WERI-Rb-1 (cell line): Measurements from ENCODE around the gene FCSK.
A peak's percentile ranks its signal among the peaks of the same experiment; 100 is the strongest.
"Not testable (repeated sequence)": the region's sequence is repeated elsewhere in the genome, so short reads cannot be mapped to it uniquely, and the experiment has no call there.

Experiments
- DNase-seq: peaks from one replicate; pipeline ENCODE4 v3.0.0-alpha.2; 2020
- H3K27ac ChIP-seq: fragments of 250-450 bp; sonication (Bioruptor Pico); 2 replicates; pipeline ENCODE4 v1.5.1; 2020; ENCODE audit warnings: mild to moderate bottlenecking, moderate library complexity
- H3K27me3 ChIP-seq: fragments of 250-450 bp; sonication (Bioruptor Pico); 2 replicates; pipeline ENCODE4 v1.5.1; 2021; ENCODE audit warnings: mild to moderate bottlenecking, low read depth, moderate library complexity; ENCODE audit not compliant: insufficient read depth, severe bottlenecking
- H3K36me3 ChIP-seq: fragments of 250-450 bp; sonication (Bioruptor Pico); 2 replicates; pipeline ENCODE4 v1.5.1; 2020; ENCODE audit warnings: mild to moderate bottlenecking, moderate library complexity
- H3K4me3 ChIP-seq: 2 replicates; pipeline ENCODE4 v1.5.1; 2011; ENCODE audit warnings: low read depth, mild to moderate bottlenecking, control low read depth, low read length
- H3K9me3 ChIP-seq: fragments of 250-450 bp; sonication (Bioruptor Pico); 2 replicates; pipeline ENCODE4 v1.5.1; 2021; ENCODE audit warnings: mild to moderate bottlenecking, moderate library complexity; ENCODE audit not compliant: severe bottlenecking
- CTCF ChIP-seq: IDR thresholded peaks from 2 replicates; pipeline ENCODE4 v1.5.1; 2011; ENCODE audit warnings: low read depth, mild to moderate bottlenecking, control low read depth, inconsistent platforms, low read length

FCSK gene

GRCh38 chr16:70454222-70455034 lies at the start of gene FCSK:
FCSK (plus strand) TSS chr16:70454595; CDS start chr16:70463191, 8,596 bp downstream.
- Histone ChIP-seq H3K27ac (peak within 1 kb of the TSS; percentile 99), H3K9me3 (no peaks in the 10 kb centered on the region), H3K27me3 (no peaks in the 10 kb centered on the region), H3K4me3 (peak within 1 kb of the TSS; percentile 78), H3K36me3 (no peaks in the 10 kb centered on the region)
- peak; percentile 25; the same call in 1 of the 2 replicates for TF ChIP-seq CTCF
- DNase-seq, result peak; percentile 84

GRCh38 chr16:70406104-70406503 lies 48.3 kb upstream of the FCSK start:
- peaks cover 37% of the 10 kb centered on the region for H3K36me3 ChIP-seq
- not testable (repeated sequence) for H3K27ac ChIP-seq, DNase-seq, H3K27me3 ChIP-seq, H3K4me3 ChIP-seq, H3K9me3 ChIP-seq

GRCh38 chr16:70407811-70408274 lies 46.6 kb upstream of the FCSK start:
- H3K9me3 ChIP-seq, result no peaks in the 10 kb centered on the region
- no peak for DNase-seq
- H3K36me3 ChIP-seq, result peaks cover 46% of the 10 kb centered on the region
- H3K27me3 ChIP-seq, result no peaks in the 10 kb centered on the region
- H3K27ac ChIP-seq, result no peak overlapping the region
- no peak for TF ChIP-seq CTCF
- H3K4me3 ChIP-seq, result no peak overlapping the region

- no peak for TF ChIP-seq CTCF
- no peak for DNase-seq
- peaks cover 44% of the 10 kb centered on the region for H3K36me3 ChIP-seq
- H3K9me3 ChIP-seq, result no peaks in the 10 kb centered on the region
- no peaks in the 10 kb centered on the region for H3K27me3 ChIP-seq
- no peak overlapping the region for H3K27ac ChIP-seq
- no peak overlapping the region for H3K4me3 ChIP-seq
These were observed 43.7 kb upstream of the FCSK start for GRCh38 chr16:70410734-70411133.

GRCh38 chr16:70412385-70412784 lies 42.0 kb upstream of the FCSK start:
- no peak overlapping the region for H3K27ac ChIP-seq
- H3K27me3 ChIP-seq, result no peaks in the 10 kb centered on the region
- H3K4me3 ChIP-seq, result no peak overlapping the region
- peaks cover 53% of the 10 kb centered on the region for H3K36me3 ChIP-seq
- no peaks in the 10 kb centered on the region for H3K9me3 ChIP-seq
- no peak for DNase-seq
- no peak for TF ChIP-seq CTCF

GRCh38 chr16:70413572-70413971 lies 40.8 kb upstream of the FCSK start:
- H3K27me3 ChIP-seq, H3K9me3 ChIP-seq, H3K4me3 ChIP-seq, DNase-seq, H3K27ac ChIP-seq: not testable (repeated sequence)
- H3K36me3 ChIP-seq, result peaks cover 57% of the 10 kb centered on the region
